Stomach (tissue), 9 donors: ENCODE measurements around the gene FAAP100. TPM values are rescaled to one million over a fixed set of nuclear protein-coding genes. Genes with fewer than 3 reads are reported as not detected.

Experiments
- DNase-seq, 2 donors: peaks; one replicate each; pipeline versions ENCODE4 v3.0.0 to v3.0.0-alpha.2; 2013 to 2019
- H3K27ac ChIP-seq, 5 donors: fragments of 200-600 bp in 4 of 5; sonication (generic) in 4 of 5; one replicate each; pipeline ENCODE4 v1.5.1; 2013 to 2019; ENCODE audit warnings: mild to moderate bottlenecking in 1 of 5, moderate library complexity in 1 of 5
- H3K27me3 ChIP-seq, 3 donors: fragments of 200-600 bp; sonication (generic); one replicate each; pipeline ENCODE4 v1.5.1; 2017 to 2019; ENCODE audit warnings: mixed run types in 1 of 3
- H3K36me3 ChIP-seq, 4 donors: fragments of 200-600 bp; sonication (generic); 1 replicate in 3 of 4; 2 replicates in 1 of 4; pipeline ENCODE4 v1.5.1; 2016 to 2019
- H3K4me1 ChIP-seq, 4 donors: fragments of 200-600 bp; sonication (generic); one replicate each; pipeline ENCODE4 v1.5.1; 2016 to 2019
- H3K4me3 ChIP-seq, 4 donors: fragments of 200-600 bp; sonication (generic) in 3 of 4; one replicate each; pipeline ENCODE4 v1.5.1; 2016 to 2019; ENCODE audit warnings: mild to moderate bottlenecking in 1 of 4
- H3K9me3 ChIP-seq, 4 donors: fragments of 200-600 bp; sonication (generic); one replicate each; pipeline ENCODE4 v1.5.1; 2016 to 2019
- EP300 ChIP-seq: sonication (generic); formaldehyde crosslinking; IDR thresholded peaks from one replicate; pipeline ENCODE4 v1.6.1; 2017; ENCODE audit warnings: antibody characterized with exemption
- POLR2A ChIP-seq, 4 donors: fragments of 450-650 bp; IDR thresholded peaks; one replicate each; pipeline ENCODE4 v1.6.1; 2016; ENCODE audit warnings: antibody characterized with exemption in 4 of 4, control low read depth in 2 of 4, mild to moderate bottlenecking in 1 of 4, moderate library complexity in 1 of 4
- POLR2AphosphoS5 ChIP-seq, 3 donors: sonication (generic); formaldehyde crosslinking; IDR thresholded peaks; one replicate each; pipeline ENCODE4 v1.6.1; 2016; ENCODE audit warnings: antibody characterized with exemption in 3 of 3
- WGBS, 5 donors: extraction: QIAGEN DNeasy Blood & Tissue Kit in 3 of 5; methylation state at CpG; one replicate each; pipeline versions ENCODE4 v1.1.5 to v1.1.7; 2013 to 2018; 5-methylcytosine and 5-hydroxymethylcytosine counted together
- intact Hi-C: fragments of 100-400 bp; cut with DNase I; formaldehyde crosslinking; loops from one replicate; pipeline ENCODE4 v1.15.1; 2023; ENCODE audit warnings: low total_unique reads
- polyA plus RNA-seq, 3 donors: library from polyadenylated mRNA; stranded (reverse); fragments of 200-250 nt; gene quantifications; one replicate each; pipeline ENCODE4 v1.2.3, GENCODE V29; 2013
- small RNA-seq, 4 donors: library from RNA; depleted of rRNA; stranded (forward); fragments of <200 nt; gene quantifications; one replicate each; pipeline ENCODE3, GENCODE V24; 2016
- total RNA-seq, 5 donors: library from RNA; depleted of rRNA; stranded (reverse); fragments of >200 nt; gene quantifications; one replicate each; pipeline versions ENCODE4 v1.1.0 to v1.2.3, GENCODE V29; 2014 to 2016
- TF ChIP-seq, protein P1 (sequence below), 7 experiments: fragments of 450-650 bp in 4 of 7; fragments of 200-600 bp in 3 of 7; sonication (generic) in 3 of 7; IDR thresholded peaks; one replicate each; pipeline ENCODE4 v1.5.1; 2016 to 2019; ENCODE audit warnings: antibody characterized with exemption in 7 of 7, control low read depth in 2 of 7, mild to moderate bottlenecking in 1 of 7
- donor health status: healthy with polysubstance abuse.
- donor health status: Bipolar disorder and iron deficiency.
- donor health status: healthy.

Gene FAAP100
- total and polyA plus RNA-seq, 8 donors: 11.9 to 130 (median 24.3) TPM

GRCh38 chr17:81491761-81492160, 60.4 kb downstream of the FAAP100 start:
- Histone ChIP-seq H3K9me3 (no peaks in the 10 kb centered on the region), H3K4me1 (peaks cover 14 to 38% (median 23%) of the 10 kb centered on the region in 4 donors), H3K27ac (no peak overlapping the region), H3K4me3 (no peak overlapping the region), H3K27me3 (peaks cover 0 to 19% (median 0%) of the 10 kb centered on the region in 3 donors), H3K36me3 (no peaks in the 10 kb centered on the region)
- TF ChIP-seq, protein P1, sequence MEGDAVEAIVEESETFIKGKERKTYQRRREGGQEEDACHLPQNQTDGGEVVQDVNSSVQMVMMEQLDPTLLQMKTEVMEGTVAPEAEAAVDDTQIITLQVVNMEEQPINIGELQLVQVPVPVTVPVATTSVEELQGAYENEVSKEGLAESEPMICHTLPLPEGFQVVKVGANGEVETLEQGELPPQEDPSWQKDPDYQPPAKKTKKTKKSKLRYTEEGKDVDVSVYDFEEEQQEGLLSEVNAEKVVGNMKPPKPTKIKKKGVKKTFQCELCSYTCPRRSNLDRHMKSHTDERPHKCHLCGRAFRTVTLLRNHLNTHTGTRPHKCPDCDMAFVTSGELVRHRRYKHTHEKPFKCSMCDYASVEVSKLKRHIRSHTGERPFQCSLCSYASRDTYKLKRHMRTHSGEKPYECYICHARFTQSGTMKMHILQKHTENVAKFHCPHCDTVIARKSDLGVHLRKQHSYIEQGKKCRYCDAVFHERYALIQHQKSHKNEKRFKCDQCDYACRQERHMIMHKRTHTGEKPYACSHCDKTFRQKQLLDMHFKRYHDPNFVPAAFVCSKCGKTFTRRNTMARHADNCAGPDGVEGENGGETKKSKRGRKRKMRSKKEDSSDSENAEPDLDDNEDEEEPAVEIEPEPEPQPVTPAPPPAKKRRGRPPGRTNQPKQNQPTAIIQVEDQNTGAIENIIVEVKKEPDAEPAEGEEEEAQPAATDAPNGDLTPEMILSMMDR (IDR thresholded peaks at IDR 0.05): no peak
- intact Hi-C loops: no loop called here
- DNase-seq: peak in 1 of 2 donors; percentile 46
- WGBS, 5 donors: 15 to 46% (median 32%) methylated on average over 3 to 5 of the region's 5 CpGs

DNA sequence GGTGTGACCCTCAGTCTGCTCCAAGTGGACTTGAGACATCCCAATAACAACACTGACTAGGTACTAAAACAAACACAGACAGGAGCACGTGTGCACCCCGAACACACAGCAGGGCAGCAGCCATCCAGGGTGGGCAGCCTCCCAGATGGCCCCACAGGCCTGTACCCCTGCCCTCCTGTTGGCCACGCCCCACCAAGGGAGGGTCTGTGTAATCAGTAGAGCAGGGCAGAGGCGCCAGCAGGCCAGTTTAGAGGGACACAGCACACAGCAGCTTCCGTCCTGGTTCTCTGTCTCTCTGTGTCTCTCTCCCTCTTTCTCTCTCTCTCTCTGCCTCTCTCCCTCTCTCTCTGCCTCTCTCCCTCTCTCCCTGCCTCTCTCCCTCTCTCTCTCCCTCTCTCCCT, 61.0 kb downstream of the FAAP100 start:
- peaks cover 0 to 19% (median 0%) of the 10 kb centered on the region in 3 donors for H3K27me3 ChIP-seq
- no peaks in the 10 kb centered on the region for H3K9me3 ChIP-seq
- intact Hi-C loops: no loop called here
- peak in 1 of 2 donors; percentile 75 for DNase-seq
- H3K4me3 ChIP-seq: no peak overlapping the region
- TF ChIP-seq, protein P1 (IDR thresholded peaks at IDR 0.05): no peak
- TF ChIP-seq POLR2A (IDR thresholded peaks at IDR 0.05) (no peak), POLR2AphosphoS5 (IDR thresholded peaks at IDR 0.05) (no peak), EP300 (no peak)
- H3K27ac ChIP-seq: no peak overlapping the region
- H3K4me1 ChIP-seq: peaks cover 14 to 38% (median 23%) of the 10 kb centered on the region in 4 donors
- 9 to 38% (median 23%) methylated on average over 4 to 5 of the region's 5 CpGs for WGBS, 5 donors
- H3K36me3 ChIP-seq: no peaks in the 10 kb centered on the region

GRCh38 chr17:81489998-81490992, 61.9 kb downstream of the FAAP100 start:
- Histone ChIP-seq H3K27me3 (peaks cover 0 to 19% (median 0%) of the 10 kb centered on the region in 3 donors), H3K4me1 (peaks cover 14 to 38% (median 23%) of the 10 kb centered on the region in 4 donors), H3K36me3 (no peaks in the 10 kb centered on the region), H3K27ac (no peak overlapping the region), H3K4me3 (no peak overlapping the region), H3K9me3 (no peaks in the 10 kb centered on the region)
- WGBS, 5 donors: 61 to 71% (median 67%) methylated on average over 11 to 14 of the region's 14 CpGs
- intact Hi-C loops: loop anchor here (10.0 kb wide), 3 partner anchors 55 to 185 kb away; no protein-coding TSS in a partner anchor
- TF ChIP-seq, protein P1 (IDR thresholded peaks at IDR 0.05): no peak
- TF ChIP-seq POLR2A (IDR thresholded peaks at IDR 0.05) (no peak), EP300 (no peak)
- peak in 1 of 2 donors; percentile 30 for DNase-seq

Small RNA genes within 50 kb of the gene (small RNA-seq; reads per million reads assigned to genes)
- gene RF00019: 0 reads per million in 4 donors

Other genes with a start within 250 kb of the FAAP100 start
- gene BAHCC1, start 156.9 kb downstream of the FAAP100 start, total RNA-seq: 10 to 100 TPM in 4 of 5 donors, 1 to 10 TPM in 1; 8.6 to 56.2 (median 15.2) TPM
- gene BAHCC1, start 156.9 kb downstream of the FAAP100 start, polyA plus RNA-seq: 1 to 10 TPM; 4.9 to 6.6 (median 5.1) TPM
- gene ACTG1, start 39.6 kb downstream of the FAAP100 start, total RNA-seq: 1,000 to 10,000 TPM in 4 of 5 donors, 100 to 1,000 TPM in 1; 978 to 2,952 (median 1,777) TPM
- gene ACTG1, start 39.6 kb downstream of the FAAP100 start, polyA plus RNA-seq: 1,000 to 10,000 TPM; 1,866 to 2,457 (median 2,070) TPM
- 10 to 100 TPM in 1 of 5 donors, 1 to 10 TPM in 3, not detected in 1; 2.8 to 21.7 (median 6.2) TPM for gene FSCN2, start 24.0 kb downstream of the FAAP100 start, total RNA-seq
- gene FSCN2, start 24.0 kb downstream of the FAAP100 start, polyA plus RNA-seq: 1 to 10 TPM in 2 of 3 donors, under 1 TPM in 1; 0.90 to 2.7 (median 2.1) TPM
- 100 to 1,000 TPM in 3 of 5 donors, 10 to 100 TPM in 2; 53.3 to 284 (median 103) TPM for gene NPLOC4, start 84.8 kb upstream of the FAAP100 start, total RNA-seq
- gene NPLOC4, start 84.8 kb upstream of the FAAP100 start, polyA plus RNA-seq: 10 to 100 TPM; 24.0 to 25.3 (median 24.4) TPM
- not detected for gene TSPAN10, start 84.8 kb upstream of the FAAP100 start, total RNA-seq
- gene TSPAN10, start 84.8 kb upstream of the FAAP100 start, polyA plus RNA-seq: 1 to 10 TPM; 1.1 to 1.5 (median 1.2) TPM
- 1 to 10 TPM in 1 of 5 donors, not detected in 4; 2.0 TPM for gene PDE6G, start 104.2 kb upstream of the FAAP100 start, total RNA-seq
- gene PDE6G, start 104.2 kb upstream of the FAAP100 start, polyA plus RNA-seq: 1 to 10 TPM in 1 of 3 donors, under 1 TPM in 2; 0.85 to 2.6 (median 0.93) TPM
- 100 to 1,000 TPM in 2 of 5 donors, 10 to 100 TPM in 1, 1 to 10 TPM in 1, not detected in 1; 9.9 to 112 (median 61.2) TPM for gene OXLD1, start 114.3 kb upstream of the FAAP100 start, total RNA-seq
- 10 to 100 TPM; 59.6 to 82.2 (median 64.5) TPM for gene OXLD1, start 114.3 kb upstream of the FAAP100 start, polyA plus RNA-seq
- 100 to 1,000 TPM in 1 of 5 donors, 10 to 100 TPM in 1, 1 to 10 TPM in 2, under 1 TPM in 1; 0.58 to 279 (median 9.4) TPM for gene CCDC137, start 114.4 kb upstream of the FAAP100 start, total RNA-seq
- 10 to 100 TPM; 18.2 to 26.0 (median 23.3) TPM for gene CCDC137, start 114.4 kb upstream of the FAAP100 start, polyA plus RNA-seq
- 100 to 1,000 TPM in 1 of 5 donors, 10 to 100 TPM in 3, 1 to 10 TPM in 1; 8.1 to 109 (median 25.7) TPM for gene ARL16, start 131.4 kb upstream of the FAAP100 start, total RNA-seq
- gene ARL16, start 131.4 kb upstream of the FAAP100 start, polyA plus RNA-seq: 10 to 100 TPM; 43.5 to 67.1 (median 55.6) TPM
- gene HGS, start 131.7 kb upstream of the FAAP100 start, total RNA-seq: 100 to 1,000 TPM in 4 of 5 donors, 10 to 100 TPM in 1; 52.0 to 275 (median 142) TPM
- 100 to 1,000 TPM in 2 of 3 donors, 10 to 100 TPM in 1; 86.1 to 138 (median 105) TPM for gene HGS, start 131.7 kb upstream of the FAAP100 start, polyA plus RNA-seq
- gene MRPL12, start 151.0 kb upstream of the FAAP100 start, total RNA-seq: 100 to 1,000 TPM in 1 of 5 donors, 10 to 100 TPM in 3, 1 to 10 TPM in 1; 3.5 to 146 (median 47.8) TPM
- gene MRPL12, start 151.0 kb upstream of the FAAP100 start, polyA plus RNA-seq: 100 to 1,000 TPM in 2 of 3 donors, 10 to 100 TPM in 1; 90.6 to 178 (median 158) TPM
- 10 to 100 TPM in 3 of 5 donors, 1 to 10 TPM in 2; 3.5 to 55.6 (median 17.6) TPM for gene SLC25A10, start 159.9 kb upstream of the FAAP100 start, total RNA-seq
- 10 to 100 TPM; 33.2 to 40.7 (median 34.1) TPM for gene SLC25A10, start 159.9 kb upstream of the FAAP100 start, polyA plus RNA-seq